GM21737 (cell line): ENCODE data around the gene KCNN1.
"Not testable (repeated sequence)": the region's sequence is repeated elsewhere in the genome, so short reads cannot be mapped to it uniquely, and the experiment has no call there.

ENCODE experiments used
- ATAC-seq: cut with Tn5 transposase; IDR thresholded peaks from one replicate; pipeline ENCODE4 v1.9.1; 2021; ENCODE audit warnings: mild to moderate bottlenecking, moderate library complexity; ENCODE audit not compliant: unreplicated experiment

Gene KCNN1

GRCh38 chr19:17966550-17967256 lies at the start of gene KCNN1:
Gene KCNN1 (plus strand): TSS chr19:17967107. CDS start chr19:17973889, 6,782 bp downstream.
- no peak for ATAC-seq

GRCh38 chr19:17918151-17918550 lies 48.8 kb upstream of the KCNN1 start:
- ATAC-seq, result not testable (repeated sequence)

- not testable (repeated sequence) for ATAC-seq
These were observed 47.8 kb upstream of the KCNN1 start for GRCh38 chr19:17919122-17919521.

GRCh38 chr19:17920527-17920926 lies 46.4 kb upstream of the KCNN1 start:
- ATAC-seq, result no peak

GRCh38 chr19:17922138-17922537 lies 44.8 kb upstream of the KCNN1 start:
- ATAC-seq, result no peak

GRCh38 chr19:17926044-17926443 lies 40.9 kb upstream of the KCNN1 start:
- no peak for ATAC-seq

GRCh38 chr19:17929056-17929455 lies 37.9 kb upstream of the KCNN1 start:
- ATAC-seq, result no peak

- ATAC-seq, result no peak
These were observed 35.2 kb upstream of the KCNN1 start for GRCh38 chr19:17931532-17932191.

- peak; percentile 76 for ATAC-seq
These were observed 34.2 kb upstream of the KCNN1 start, which contains the start of gene CCDC124 for GRCh38 chr19:17932485-17933338. Gene CCDC124 (plus strand): TSS chr19:17933015. CDS start chr19:17936421, 3,406 bp downstream.

- no peak for ATAC-seq
These were observed 33.3 kb upstream of the KCNN1 start for GRCh38 chr19:17933414-17934129.

GRCh38 chr19:17936379-17936778 lies 30.5 kb upstream of the KCNN1 start:
- ATAC-seq, result no peak

GRCh38 chr19:17937371-17937900 lies 29.5 kb upstream of the KCNN1 start:
- ATAC-seq, result no peak

- peak; percentile 43 for ATAC-seq
These were observed 28.6 kb upstream of the KCNN1 start for GRCh38 chr19:17938092-17938845.

- no peak for ATAC-seq
These were observed 24.7 kb upstream of the KCNN1 start for GRCh38 chr19:17942181-17942580.

- no peak for ATAC-seq
These were observed 24.2 kb upstream of the KCNN1 start for GRCh38 chr19:17942582-17943273.

GRCh38 chr19:17943274-17944221 lies 23.4 kb upstream of the KCNN1 start:
- ATAC-seq, result no peak

GRCh38 chr19:17944301-17944700 lies 22.6 kb upstream of the KCNN1 start:
- ATAC-seq, result no peak
